ENCODE results near the gene LPCAT1.

DNA sequence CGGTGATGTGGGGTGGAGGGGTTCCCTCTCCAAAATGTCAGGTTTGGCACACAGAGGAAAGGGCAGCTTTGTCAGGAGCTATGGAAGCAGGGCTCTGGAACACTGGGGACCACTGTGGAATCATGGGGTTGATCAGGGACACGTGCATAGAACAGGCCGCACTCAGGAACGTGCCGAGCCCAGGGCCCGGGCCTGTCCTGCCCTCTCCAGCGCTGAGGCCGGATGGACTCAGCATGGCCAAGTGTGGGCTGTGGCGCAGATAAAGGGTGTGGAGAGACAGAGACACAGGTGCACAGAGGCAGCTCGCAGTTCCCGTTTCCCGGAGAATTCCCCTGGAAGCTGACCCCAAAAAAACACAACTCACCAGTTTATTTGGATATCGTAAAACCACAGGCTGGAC is 40.7 kb downstream of the LPCAT1 start:
- TF ChIP-seq, protein P1, sequence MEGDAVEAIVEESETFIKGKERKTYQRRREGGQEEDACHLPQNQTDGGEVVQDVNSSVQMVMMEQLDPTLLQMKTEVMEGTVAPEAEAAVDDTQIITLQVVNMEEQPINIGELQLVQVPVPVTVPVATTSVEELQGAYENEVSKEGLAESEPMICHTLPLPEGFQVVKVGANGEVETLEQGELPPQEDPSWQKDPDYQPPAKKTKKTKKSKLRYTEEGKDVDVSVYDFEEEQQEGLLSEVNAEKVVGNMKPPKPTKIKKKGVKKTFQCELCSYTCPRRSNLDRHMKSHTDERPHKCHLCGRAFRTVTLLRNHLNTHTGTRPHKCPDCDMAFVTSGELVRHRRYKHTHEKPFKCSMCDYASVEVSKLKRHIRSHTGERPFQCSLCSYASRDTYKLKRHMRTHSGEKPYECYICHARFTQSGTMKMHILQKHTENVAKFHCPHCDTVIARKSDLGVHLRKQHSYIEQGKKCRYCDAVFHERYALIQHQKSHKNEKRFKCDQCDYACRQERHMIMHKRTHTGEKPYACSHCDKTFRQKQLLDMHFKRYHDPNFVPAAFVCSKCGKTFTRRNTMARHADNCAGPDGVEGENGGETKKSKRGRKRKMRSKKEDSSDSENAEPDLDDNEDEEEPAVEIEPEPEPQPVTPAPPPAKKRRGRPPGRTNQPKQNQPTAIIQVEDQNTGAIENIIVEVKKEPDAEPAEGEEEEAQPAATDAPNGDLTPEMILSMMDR (IDR thresholded peaks at IDR 0.05; ENCODE audit: extremely low read depth in 1 of 2, insufficient read depth in 1 of 2, low read depth in 1 of 2, low read length in 2 of 2), result no peak
- TF ChIP-seq, protein P2, sequence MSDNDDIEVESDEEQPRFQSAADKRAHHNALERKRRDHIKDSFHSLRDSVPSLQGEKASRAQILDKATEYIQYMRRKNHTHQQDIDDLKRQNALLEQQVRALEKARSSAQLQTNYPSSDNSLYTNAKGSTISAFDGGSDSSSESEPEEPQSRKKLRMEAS (IDR thresholded peaks at IDR 0.05; ENCODE audit: insufficient read depth, insufficient read length), result no peak
